Kidney epithelial cell (primary cell): Measurements from ENCODE around the gene C13orf46. TPM values are rescaled to one million over a fixed set of nuclear protein-coding genes. Genes with fewer than 3 reads are reported as not detected.

Experiments
- DNase-seq: peaks from one replicate; pipeline ENCODE4 v3.0.0-alpha.2; 2010; ENCODE audit warnings: low read depth
- H3K27me3 ChIP-seq: 2 replicates; pipeline ENCODE4 v1.6.0; 2011; ENCODE audit warnings: low read length; ENCODE audit not compliant: control insufficient read depth, insufficient read depth
- H3K36me3 ChIP-seq: 2 replicates; pipeline ENCODE4 v1.5.1; 2011; ENCODE audit warnings: low read length; ENCODE audit not compliant: control insufficient read depth, insufficient read depth
- H3K4me3 ChIP-seq: 2 replicates; pipeline ENCODE4 v1.5.1; 2011; ENCODE audit warnings: low read depth, mild to moderate bottlenecking, control low read depth, low read length
- CTCF ChIP-seq: IDR thresholded peaks from 2 replicates; pipeline ENCODE4 v1.5.1; 2011; ENCODE audit warnings: mild to moderate bottlenecking, moderate library complexity, low read length, control low read depth, inconsistent platforms; ENCODE audit not compliant: insufficient read depth, poor library complexity, severe bottlenecking
- total RNA-seq: library from RNA; depleted of rRNA; stranded (reverse); fragments of >200 nt; gene quantifications from 2 replicates; pipeline ENCODE4 v1.2.3, GENCODE V29; 2015

C13orf46 gene
- total RNA-seq, 1 donor from 2014 or later: 0.04 TPM

DNA sequence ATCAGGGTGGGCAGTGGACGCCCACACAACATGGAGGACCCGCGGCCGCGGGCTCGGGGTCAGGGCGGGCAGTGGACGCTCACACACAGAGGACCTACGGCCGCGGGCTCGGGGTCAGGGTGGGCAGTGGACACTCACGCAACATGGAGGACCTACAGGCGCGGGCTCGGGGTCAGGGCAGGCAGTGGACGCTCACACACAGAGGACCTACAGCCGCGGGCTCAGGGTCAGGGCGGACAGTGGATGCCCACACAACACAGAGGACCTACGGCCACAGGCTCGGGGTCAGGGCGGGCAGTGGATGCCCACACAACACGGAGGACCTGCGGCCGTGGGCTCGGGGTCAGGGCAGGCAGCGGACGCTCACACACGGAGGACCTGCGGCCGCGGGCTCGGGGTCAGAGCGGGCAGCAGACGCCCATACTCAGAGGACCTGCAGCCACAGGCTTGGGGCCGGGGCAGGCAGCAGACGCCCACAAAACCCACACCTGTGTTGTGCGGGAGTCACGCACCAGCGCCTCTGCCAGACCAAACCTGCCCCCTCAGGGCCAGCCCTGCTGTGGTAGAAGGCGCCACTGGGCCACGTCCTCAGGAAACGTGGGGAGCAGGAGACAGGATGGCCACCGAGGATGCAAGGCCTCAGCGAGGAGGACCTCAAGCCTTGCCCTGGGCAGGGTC lies 27.6 kb upstream of the C13orf46 start:
- H3K4me3 ChIP-seq: no peak overlapping the region
- no peak for DNase-seq
- H3K27me3 ChIP-seq: no peaks in the 10 kb centered on the region
- TF ChIP-seq CTCF: no peak
- H3K36me3 ChIP-seq: no peaks in the 10 kb centered on the region

DNA sequence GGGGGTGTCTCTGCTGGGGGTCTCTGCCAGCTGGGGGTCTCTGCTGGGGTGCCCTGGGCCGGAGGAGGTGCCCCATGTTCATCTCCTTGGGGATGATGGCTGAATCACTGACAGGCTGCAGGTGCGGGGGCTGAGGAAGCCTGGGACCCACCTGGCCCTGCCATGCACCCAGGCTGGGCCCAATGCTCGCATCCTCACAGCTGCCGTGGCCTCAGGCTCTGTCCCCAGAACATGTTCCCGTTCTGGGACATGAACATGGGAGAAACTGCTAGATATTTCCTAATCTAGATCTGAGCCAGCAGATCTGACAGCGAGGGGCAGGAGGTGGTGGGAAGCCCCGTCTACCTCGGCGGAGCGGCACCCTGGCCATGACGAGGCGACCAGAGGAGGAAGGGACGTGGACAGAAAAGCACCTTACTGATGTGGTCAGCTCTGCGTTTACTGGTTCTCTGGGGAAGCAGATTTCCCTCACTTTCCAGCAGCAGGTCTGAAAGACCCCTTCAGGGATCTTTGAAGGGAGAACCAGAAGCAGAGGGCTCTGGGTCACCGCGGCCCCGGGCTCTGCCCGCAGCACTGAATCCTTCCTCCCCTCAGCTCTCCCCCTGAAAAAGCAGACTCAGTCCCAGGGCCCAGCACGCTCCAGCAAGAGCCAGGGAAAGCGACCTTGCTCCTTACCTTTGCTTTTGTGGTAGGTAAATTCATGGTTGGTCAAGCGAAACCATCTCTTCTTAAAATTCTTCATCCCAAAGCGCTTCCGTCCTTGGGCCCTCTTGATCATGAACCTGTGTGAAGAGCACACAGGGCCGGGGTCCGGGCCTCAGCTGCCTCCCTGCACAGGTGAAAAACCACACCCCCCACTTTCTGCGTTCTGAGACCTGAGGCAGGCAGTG lies 26.5 kb upstream of the C13orf46 start:
- DNase-seq: no peak
- H3K27me3 ChIP-seq: no peaks in the 10 kb centered on the region
- no peak overlapping the region for H3K4me3 ChIP-seq
- no peaks in the 10 kb centered on the region for H3K36me3 ChIP-seq
- no peak for TF ChIP-seq CTCF

- Histone ChIP-seq H3K4me3 (no peak overlapping the region), H3K36me3 (no peaks in the 10 kb centered on the region), H3K27me3 (no peaks in the 10 kb centered on the region)
- TF ChIP-seq CTCF: no peak
- DNase-seq: no peak
Measured at GRCh38 chr13:113999618-113999910, 25.7 kb upstream of the C13orf46 start.

GRCh38 chr13:113998781-113999617 lies 25.1 kb upstream of the C13orf46 start:
- Histone ChIP-seq H3K36me3 (no peaks in the 10 kb centered on the region), H3K27me3 (no peaks in the 10 kb centered on the region), H3K4me3 (no peak overlapping the region)
- no peak for TF ChIP-seq CTCF
- no peak for DNase-seq

GRCh38 chr13:113997845-113998751 lies 24.2 kb upstream of the C13orf46 start:
- no peak for DNase-seq
- H3K36me3 ChIP-seq: no peaks in the 10 kb centered on the region
- no peak overlapping the region for H3K4me3 ChIP-seq
- H3K27me3 ChIP-seq: no peaks in the 10 kb centered on the region
- TF ChIP-seq CTCF: no peak
